Keratinocyte (primary cell): ENCODE data around the gene CDK8. TPM values are rescaled to one million over a fixed set of nuclear protein-coding genes. Genes with fewer than 3 reads are reported as not detected.

ENCODE experiments used
- DNase-seq: peaks from one replicate; pipeline ENCODE4 v3.0.0-alpha.2; 2011; ENCODE audit warnings: low read depth, missing footprints, low spot score
- FAIRE-seq: peaks from 2 replicates; lab custom pipeline; 2011; peaks lifted over from hg19 to GRCh38; lab: Jason Lieb, UNC
- H2AFZ ChIP-seq: 2 replicates; pipeline ENCODE4 v1.6.0; 2012; ENCODE audit warnings: low read length, control low read depth, inconsistent platforms; ENCODE audit not compliant: control insufficient read depth
- H3K27ac ChIP-seq: 2 replicates; pipeline ENCODE4 v1.5.1; 2011; ENCODE audit warnings: low read length; ENCODE audit not compliant: control insufficient read depth, insufficient read depth
- H3K27me3 ChIP-seq: 3 replicates; pipeline ENCODE4 v1.6.0; 2011; ENCODE audit warnings: low read length; ENCODE audit not compliant: control insufficient read depth, insufficient read depth; ENCODE audit errors: extremely low read depth
- H3K36me3 ChIP-seq, 2 experiments: 2 replicates in 1 of 2; 3 replicates in 1 of 2; pipeline ENCODE4 v1.5.1; 2011; ENCODE audit warnings: low read length in 2 of 2, mild to moderate bottlenecking in 1 of 2; ENCODE audit not compliant: control insufficient read depth in 2 of 2, insufficient read depth in 2 of 2; ENCODE audit errors: extremely low read depth in 1 of 2
- H3K4me1 ChIP-seq: 3 replicates; pipeline ENCODE4 v1.5.1; 2011; ENCODE audit warnings: low read length; ENCODE audit not compliant: control insufficient read depth, insufficient read depth; ENCODE audit errors: extremely low read depth
- H3K4me2 ChIP-seq: 3 replicates; pipeline ENCODE4 v1.6.0; 2011; ENCODE audit warnings: low read depth, low read length; ENCODE audit not compliant: control insufficient read depth, insufficient read depth; ENCODE audit errors: extremely low read depth
- H3K4me3 ChIP-seq, 3 experiments: fragments of 200-600 bp in 1 of 3; sonication (generic) in 1 of 3; 2 replicates in 2 of 3; 3 replicates in 1 of 3; pipeline ENCODE4 v1.5.1; 2011 to 2016; ENCODE audit warnings: low read length in 3 of 3, mild to moderate bottlenecking in 3 of 3, control low read depth in 2 of 3, inconsistent platforms in 1 of 3, low read depth in 1 of 3, mixed read lengths in 1 of 3, mixed run types in 1 of 3, moderate library complexity in 1 of 3; ENCODE audit not compliant: control insufficient read depth in 2 of 3, insufficient read depth in 2 of 3; ENCODE audit errors: extremely low read depth in 1 of 3
- H3K79me2 ChIP-seq: 2 replicates; pipeline ENCODE4 v1.6.0; 2012; ENCODE audit warnings: low read length; ENCODE audit not compliant: control insufficient read depth, insufficient read depth
- H3K9ac ChIP-seq: 3 replicates; pipeline ENCODE4 v1.6.0; 2011; ENCODE audit warnings: low read length; ENCODE audit not compliant: control insufficient read depth, insufficient read depth; ENCODE audit errors: extremely low read depth
- H3K9me1 ChIP-seq: 3 replicates; pipeline ENCODE4 v1.6.0; 2011; ENCODE audit warnings: low read length; ENCODE audit not compliant: control insufficient read depth, insufficient read depth; ENCODE audit errors: extremely low read depth
- H3K9me3 ChIP-seq: 2 replicates; pipeline ENCODE4 v1.5.1; 2012; ENCODE audit warnings: low read depth, low read length; ENCODE audit not compliant: control insufficient read depth
- H4K20me1 ChIP-seq: 3 replicates; pipeline ENCODE4 v1.6.0; 2011; ENCODE audit warnings: low read length; ENCODE audit not compliant: control insufficient read depth, insufficient read depth; ENCODE audit errors: extremely low read depth
- EZH2 ChIP-seq: IDR thresholded peaks from one replicate; pipeline ENCODE4 v1.6.1; 2012; ENCODE audit warnings: inconsistent platforms, mild to moderate bottlenecking, low read length, moderate library complexity
- dilution Hi-C: fragments of 300-500 bp; cut with MboI; formaldehyde crosslinking; loops from one replicate; pipeline ENCODE4 v1.7.0; 2020; ENCODE audit warnings: low sequenced_read_pairs; ENCODE audit not compliant: extremely low pct_ligation_motif_present
- polyA plus RNA-seq, 5 experiments: library from polyadenylated mRNA; depleted of rRNA in 3 of 5; stranded (reverse) in 3 of 5; stranded (forward) in 1 of 5; unstranded in 1 of 5; fragments of >200 nt; gene quantifications; 1 replicate in 1 of 5; 2 replicates in 3 of 5; 3 replicates in 1 of 5; pipeline versions ENCODE4 v1.2.1 to v1.2.3, GENCODE V29; 2011 to 2012; ENCODE audit warnings: missing spikeins in 2 of 5, low read depth in 1 of 5, low replicate concordance in 1 of 5
- TF ChIP-seq, protein P1 (sequence below), 3 experiments: IDR thresholded peaks in 1 of 3; conservative IDR thresholded peaks in 1 of 3; optimal IDR thresholded peaks in 1 of 3; 2 replicates in 2 of 3; 3 replicates in 1 of 3; pipeline versions ENCODE3 to v1.5.1; 2011; ENCODE audit warnings: low read length in 3 of 3, mild to moderate bottlenecking in 3 of 3, moderate library complexity in 2 of 3, control low read depth in 1 of 3, inconsistent platforms in 1 of 3; ENCODE audit not compliant: insufficient read depth in 2 of 3; ENCODE audit errors: extremely low read depth in 1 of 3

The CDK8 gene
- polyA plus RNA-seq, 1 donor (not counting 4 experiments of a cell fraction or from before 2014, with no cell fraction given), result 27.5 TPM

DNA sequence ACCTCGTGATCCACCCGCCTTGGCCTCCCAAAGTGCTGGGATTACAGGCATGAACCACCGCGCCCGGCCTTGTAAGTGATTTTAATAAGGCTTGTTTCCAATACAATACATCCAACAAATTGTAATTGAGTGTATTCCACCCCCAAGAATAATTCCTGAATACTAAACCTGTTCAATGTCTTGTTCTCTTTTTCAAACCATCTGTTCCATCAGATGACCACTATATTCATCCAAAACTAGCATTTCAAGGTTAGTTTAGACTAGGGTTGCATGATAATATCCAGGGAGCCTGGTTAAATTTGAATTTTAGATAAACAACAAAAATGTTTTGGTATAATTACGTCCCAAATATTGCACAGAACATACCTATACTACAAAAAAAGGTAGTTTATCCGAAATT lies 168.1 kb downstream of the CDK8 start:
- Histone ChIP-seq H3K4me3 (no peak overlapping the region), H3K27me3 (no peaks in the 10 kb centered on the region), H2AFZ (no peak overlapping the region), H3K4me1 (no peaks in the 10 kb centered on the region), H3K27ac (no peak overlapping the region), H3K9ac (no peak overlapping the region), H3K36me3 (no peaks in the 10 kb centered on the region), H3K4me2 (no peak overlapping the region), H3K9me3 (no peaks in the 10 kb centered on the region), H3K79me2 (no peaks in the 10 kb centered on the region), H3K9me1 (no peaks in the 10 kb centered on the region), H4K20me1 (no peaks in the 10 kb centered on the region)
- FAIRE-seq (no peak), DNase-seq (no peak)
- dilution Hi-C loops, result no loop called here
- TF ChIP-seq, protein P1, sequence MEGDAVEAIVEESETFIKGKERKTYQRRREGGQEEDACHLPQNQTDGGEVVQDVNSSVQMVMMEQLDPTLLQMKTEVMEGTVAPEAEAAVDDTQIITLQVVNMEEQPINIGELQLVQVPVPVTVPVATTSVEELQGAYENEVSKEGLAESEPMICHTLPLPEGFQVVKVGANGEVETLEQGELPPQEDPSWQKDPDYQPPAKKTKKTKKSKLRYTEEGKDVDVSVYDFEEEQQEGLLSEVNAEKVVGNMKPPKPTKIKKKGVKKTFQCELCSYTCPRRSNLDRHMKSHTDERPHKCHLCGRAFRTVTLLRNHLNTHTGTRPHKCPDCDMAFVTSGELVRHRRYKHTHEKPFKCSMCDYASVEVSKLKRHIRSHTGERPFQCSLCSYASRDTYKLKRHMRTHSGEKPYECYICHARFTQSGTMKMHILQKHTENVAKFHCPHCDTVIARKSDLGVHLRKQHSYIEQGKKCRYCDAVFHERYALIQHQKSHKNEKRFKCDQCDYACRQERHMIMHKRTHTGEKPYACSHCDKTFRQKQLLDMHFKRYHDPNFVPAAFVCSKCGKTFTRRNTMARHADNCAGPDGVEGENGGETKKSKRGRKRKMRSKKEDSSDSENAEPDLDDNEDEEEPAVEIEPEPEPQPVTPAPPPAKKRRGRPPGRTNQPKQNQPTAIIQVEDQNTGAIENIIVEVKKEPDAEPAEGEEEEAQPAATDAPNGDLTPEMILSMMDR (optimal IDR thresholded peaks at IDR 0.05 in 1 of 3, IDR thresholded peaks at IDR 0.05 in 1 of 3, conservative IDR thresholded peaks at IDR 0.05 in 1 of 3; ENCODE audit: extremely low read depth in 1 of 3, insufficient read depth in 2 of 3, low read length in 3 of 3), result no peak
- no peak for TF ChIP-seq EZH2

DNA sequence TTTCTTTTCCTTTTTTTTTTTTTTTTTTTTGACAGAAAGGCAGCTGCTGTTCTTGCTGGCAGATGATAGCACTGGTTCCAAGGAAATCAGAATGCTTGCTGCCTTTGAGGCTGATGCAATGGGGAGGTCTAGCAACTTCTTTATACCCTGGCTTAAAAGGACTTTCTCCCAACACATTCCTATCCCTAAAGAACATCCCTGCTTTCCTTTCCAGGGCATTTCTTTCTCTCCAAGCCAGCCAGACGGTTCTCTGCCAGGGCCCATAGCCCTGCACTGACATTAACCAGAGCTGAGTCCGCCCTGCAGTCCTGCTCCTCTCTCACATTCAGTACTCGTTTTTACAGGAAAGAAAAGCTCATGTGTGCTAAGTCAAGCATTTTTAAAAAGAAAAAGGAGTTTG lies 169.7 kb downstream of the CDK8 start:
- H3K4me2 ChIP-seq, result no peak overlapping the region
- H3K79me2 ChIP-seq, result no peaks in the 10 kb centered on the region
- dilution Hi-C loops, result no loop called here
- H3K9me3 ChIP-seq, result no peaks in the 10 kb centered on the region
- no peak for DNase-seq
- H3K4me1 ChIP-seq, result no peaks in the 10 kb centered on the region
- H3K27me3 ChIP-seq, result no peaks in the 10 kb centered on the region
- no peak overlapping the region for H2AFZ ChIP-seq
- TF ChIP-seq, protein P1 (optimal IDR thresholded peaks at IDR 0.05 in 1 of 3, IDR thresholded peaks at IDR 0.05 in 1 of 3, conservative IDR thresholded peaks at IDR 0.05 in 1 of 3; ENCODE audit: extremely low read depth in 1 of 3, insufficient read depth in 2 of 3, low read length in 3 of 3), result no peak
- TF ChIP-seq EZH2, result no peak
- FAIRE-seq, result no peak
- H3K4me3 ChIP-seq, result no peak overlapping the region
- H4K20me1 ChIP-seq, result no peaks in the 10 kb centered on the region
- H3K9me1 ChIP-seq, result no peaks in the 10 kb centered on the region
- H3K27ac ChIP-seq, result no peak overlapping the region
- no peaks in the 10 kb centered on the region for H3K36me3 ChIP-seq
- no peak overlapping the region for H3K9ac ChIP-seq
